Left ventricle myocardium inferior (tissue), 1 donor: ENCODE results near the gene KRTAP5-5. TPM values are rescaled to one million over a fixed set of nuclear protein-coding genes. Genes with fewer than 3 reads are reported as not detected.
"Not testable (repeated sequence)": the region's sequence is repeated elsewhere in the genome, so short reads cannot be mapped to it uniquely, and the experiment has no call there.

Experiments used
- DNase-seq: peaks from one replicate; pipeline ENCODE4 v3.0.0-alpha.2; 2020
- H3K27ac ChIP-seq: fragments of 200-600 bp; replicated peaks from 2 replicates; pipeline ENCODE4 v1.8.0; 2021
- H3K27me3 ChIP-seq: fragments of 200-600 bp; 2 replicates; pipeline ENCODE4 v1.8.0; 2021; ENCODE audit warnings: low read depth
- H3K36me3 ChIP-seq: fragments of 200-600 bp; 2 replicates; pipeline ENCODE4 v1.8.0; 2021
- H3K4me1 ChIP-seq: fragments of 200-600 bp; 2 replicates; pipeline ENCODE4 v1.8.0; 2021
- H3K4me3 ChIP-seq: fragments of 200-600 bp; 2 replicates; pipeline ENCODE4 v1.8.0; 2021; ENCODE audit warnings: mild to moderate bottlenecking, moderate library complexity
- H3K9me3 ChIP-seq: fragments of 200-600 bp; replicated peaks from 2 replicates; pipeline ENCODE4 v1.8.0; 2021
- CTCF ChIP-seq: fragments of 200-600 bp; IDR thresholded peaks from 2 replicates; pipeline ENCODE4 v1.8.0; 2021; ENCODE audit warnings: antibody characterized with exemption, mild to moderate bottlenecking, borderline replicate concordance
- intact Hi-C: fragments of 100-400 bp; cut with micrococcal nuclease; formaldehyde crosslinking; loops from one replicate; pipeline ENCODE4 v1.11.0; 2022
- total RNA-seq: library from RNA; stranded (reverse); fragmentation: NEBNext Ultra II Directional; extraction: Animal tissue kit (Norgen Biotek cat#: 25700); gene quantifications from one replicate; pipeline ENCODE4 v1.2.1, GENCODE V29; 2021
- donor health status: DM: no; HTN: yes; CAD: no; lungs with severe emphysema.

KRTAP5-5 gene
- total RNA-seq, 1 donor from 2014 or later = not detected

GRCh38 chr11:1656061-1656441 is 26.5 kb downstream of the KRTAP5-5 start:
- intact Hi-C loops = no loop called here
- Histone ChIP-seq H3K27ac (no peak overlapping the region), H3K36me3 (no peaks in the 10 kb centered on the region), H3K27me3 (peaks cover 44% of the 10 kb centered on the region), H3K4me3 (no peak overlapping the region), H3K4me1 (peaks cover 4% of the 10 kb centered on the region), H3K9me3 (no peaks in the 10 kb centered on the region)
- TF ChIP-seq CTCF = no peak
- DNase-seq = no peak

GRCh38 chr11:1656670-1657069 is 27.1 kb downstream of the KRTAP5-5 start:
- H3K9me3 ChIP-seq = no peaks in the 10 kb centered on the region

GRCh38 chr11:1659506-1659905 is 29.9 kb downstream of the KRTAP5-5 start:
- H3K36me3 ChIP-seq = no peaks in the 10 kb centered on the region
- no peaks in the 10 kb centered on the region for H3K9me3 ChIP-seq
- H3K4me1 ChIP-seq = no peaks in the 10 kb centered on the region
- no peak for DNase-seq
- TF ChIP-seq CTCF = no peak
- no peak overlapping the region for H3K4me3 ChIP-seq
- intact Hi-C loops = no loop called here
- H3K27ac ChIP-seq = no peak overlapping the region
- peaks cover 41% of the 10 kb centered on the region for H3K27me3 ChIP-seq

More at GRCh38 chr11:1656670-1657069, 27.1 kb downstream of the KRTAP5-5 start:
- no peak overlapping the region for H3K27ac ChIP-seq
- H3K27me3 ChIP-seq = peaks cover 44% of the 10 kb centered on the region
- no peak overlapping the region for H3K4me3 ChIP-seq
- H3K36me3 ChIP-seq = no peaks in the 10 kb centered on the region
- intact Hi-C loops = no loop called here
- no peak for TF ChIP-seq CTCF
- peaks cover 4% of the 10 kb centered on the region for H3K4me1 ChIP-seq
- no peak for DNase-seq

GRCh38 chr11:1660111-1660867 is 30.7 kb downstream of the KRTAP5-5 start:
- no peak for DNase-seq
- Histone ChIP-seq H3K36me3 (no peaks in the 10 kb centered on the region), H3K27me3 (peaks cover 33% of the 10 kb centered on the region), H3K4me3 (no peak overlapping the region), H3K9me3 (no peaks in the 10 kb centered on the region), H3K27ac (no peak overlapping the region), H3K4me1 (no peaks in the 10 kb centered on the region)
- TF ChIP-seq CTCF = no peak
- intact Hi-C loops = no loop called here

GRCh38 chr11:1661454-1662269 is 32.1 kb downstream of the KRTAP5-5 start:
- DNase-seq, H3K4me3 ChIP-seq, H3K36me3 ChIP-seq, intact Hi-C loops, H3K27ac ChIP-seq, H3K9me3 ChIP-seq, H3K4me1 ChIP-seq: not testable (repeated sequence)
- H3K27me3 ChIP-seq = peaks cover 19% of the 10 kb centered on the region

GRCh38 chr11:1662699-1663283 is 33.2 kb downstream of the KRTAP5-5 start:
- H3K4me1 ChIP-seq, H3K36me3 ChIP-seq, H3K9me3 ChIP-seq, DNase-seq, H3K27ac ChIP-seq, H3K4me3 ChIP-seq, intact Hi-C loops: not testable (repeated sequence)
- H3K27me3 ChIP-seq = peaks cover 26% of the 10 kb centered on the region
